A549 (cell line): ENCODE results near the gene ATL1. TPM values are rescaled to one million over a fixed set of nuclear protein-coding genes. Genes with fewer than 3 reads are reported as not detected.
"Not testable (repeated sequence)": the region's sequence is repeated elsewhere in the genome, so short reads cannot be mapped to it uniquely, and the experiment has no call there.

Source experiments
- ATAC-seq, 2 experiments: fragments of 200-7000 bp in 1 of 2; fragments of >200 bp in 1 of 2; cut with Nextera tagmentation in 1 of 2; cut with Tn5 transposase in 1 of 2; 3 replicates each; pipeline versions ENCODE4 v1.8.0 to v1.9.1; 2018 to 2020; ENCODE audit warnings: mild to moderate bottlenecking in 1 of 2, moderate library complexity in 1 of 2
- CTCF ChIA-PET: fragments of 300-600 bp; sonication (Branson Sonifier 250); formaldehyde crosslinking; extraction: SDS; loops from one replicate; lab custom pipeline; 2021; ENCODE audit warnings: antibody characterized with exemption, inconsistent platforms; lab: Yijun Ruan, JAX
- POLR2A ChIA-PET: fragments of 350-600 bp; formaldehyde crosslinking; extraction: SDS; loops from one replicate; lab custom pipeline; 2021; ENCODE audit warnings: antibody characterized with exemption, inconsistent platforms; lab: Yijun Ruan, JAX
- DNase-seq, 2 experiments: peaks; one replicate each; pipeline versions ENCODE4 v3.0.0 to v3.0.0-alpha.2; 2011 to 2016; ENCODE audit warnings: low read depth in 1 of 2, low spot score in 1 of 2
- FAIRE-seq: peaks from 2 replicates; lab custom pipeline; 2011; peaks lifted over from hg19 to GRCh38; lab: Jason Lieb, UNC
- H3K27ac ChIP-seq, 2 experiments: fragments of >200 bp; sonication (Bioruptor Twin); formaldehyde crosslinking; 3 replicates each; pipeline ENCODE4 v1.5.1; 2016 to 2017
- H3K4me1 ChIP-seq: fragments of >200 bp; sonication (Bioruptor Twin); formaldehyde crosslinking; 3 replicates; pipeline ENCODE4 v1.6.1; 2016
- H3K4me2 ChIP-seq: fragments of >200 bp; sonication (Bioruptor Twin); formaldehyde crosslinking; 3 replicates; pipeline ENCODE4 v1.6.1; 2016
- H3K4me3 ChIP-seq: fragments of >200 bp; sonication (Bioruptor Twin); formaldehyde crosslinking; 3 replicates; pipeline ENCODE4 v1.5.1; 2016
- H3K9me3 ChIP-seq: fragments of >200 bp; sonication (Bioruptor Twin); formaldehyde crosslinking; 3 replicates; pipeline ENCODE4 v1.6.1; 2016
- ATOH8 ChIP-seq: fragments of 250-450 bp; sonication (Bioruptor Pico); IDR thresholded peaks from 2 replicates; pipeline ENCODE4 v1.5.0; 2020; ENCODE audit warnings: low read depth, mild to moderate bottlenecking, moderate library complexity
- CEBPB ChIP-seq, 2 experiments: fragments of >200 bp in 1 of 2; sonication (Bioruptor Twin) in 1 of 2; formaldehyde crosslinking in 1 of 2; IDR thresholded peaks; 2 replicates each; pipeline ENCODE4 v1.6.1; 2012 to 2016
- CHD2 ChIP-seq: fragments of 150-350 bp; IDR thresholded peaks from 2 replicates; pipeline ENCODE4 v1.6.1; 2014; ENCODE audit warnings: low read length; ENCODE audit not compliant: partially characterized antibody
- CHD4 ChIP-seq: fragments of 200-600 bp; sonication (generic); IDR thresholded peaks from 2 replicates; pipeline ENCODE4 v1.6.1; 2016; ENCODE audit warnings: antibody characterized with exemption, mild to moderate bottlenecking, borderline replicate concordance
- EHMT2 ChIP-seq: fragments of 200-600 bp; sonication (generic); IDR thresholded peaks from 2 replicates; pipeline ENCODE4 v1.6.1; 2016; ENCODE audit warnings: antibody characterized with exemption, low read depth, mild to moderate bottlenecking, moderate library complexity
- HMGXB4 ChIP-seq: fragments of 250-450 bp; sonication (Bioruptor Pico); IDR thresholded peaks from 2 replicates; pipeline ENCODE4 v1.5.0; 2021; ENCODE audit warnings: mild to moderate bottlenecking, moderate library complexity, borderline replicate concordance
- HOXB5 ChIP-seq: fragments of 250-450 bp; sonication (Bioruptor Pico); IDR thresholded peaks from 2 replicates; pipeline ENCODE4 v1.5.0; 2020; ENCODE audit warnings: mild to moderate bottlenecking, moderate library complexity
- JUN ChIP-seq, 2 experiments: fragments of >200 bp; sonication (Bioruptor Twin); formaldehyde crosslinking; IDR thresholded peaks; 2 replicates in 1 of 2; 3 replicates in 1 of 2; pipeline ENCODE4 v1.6.1; 2016 to 2017
- KDM1A ChIP-seq: fragments of 200-600 bp; sonication (generic); IDR thresholded peaks from 2 replicates; pipeline ENCODE4 v1.6.1; 2016; ENCODE audit warnings: low read depth, mild to moderate bottlenecking
- MAFK ChIP-seq: fragments of 450-650 bp; IDR thresholded peaks from 2 replicates; pipeline ENCODE4 v1.6.1; 2014; ENCODE audit not compliant: partially characterized antibody
- NFE2L2 ChIP-seq: fragments of 150-350 bp; conservative IDR thresholded peaks from 2 replicates; pipeline ENCODE4 v1.6.1; 2014; ENCODE audit warnings: low read length
- RARB ChIP-seq: fragments of 250-450 bp; sonication (Bioruptor Pico); IDR thresholded peaks from 2 replicates; pipeline ENCODE4 v1.8.0; 2021; ENCODE audit warnings: mild to moderate bottlenecking, moderate library complexity
- RCOR1 ChIP-seq: fragments of 150-350 bp; IDR thresholded peaks from 2 replicates; pipeline ENCODE4 v1.6.1; 2014; ENCODE audit warnings: antibody characterized with exemption, low read length, low read depth
- RNF2 ChIP-seq: fragments of 200-600 bp; sonication (generic); IDR thresholded peaks from 2 replicates; pipeline ENCODE4 v1.6.1; 2016; ENCODE audit warnings: low read depth, mild to moderate bottlenecking, antibody characterized with exemption, moderate library complexity, borderline replicate concordance
- SREBF2 ChIP-seq: fragments of 450-650 bp; IDR thresholded peaks from 2 replicates; pipeline ENCODE4 v1.6.1; 2014; ENCODE audit warnings: mild to moderate bottlenecking, moderate library complexity
- TFCP2L1 ChIP-seq: fragments of 250-450 bp; sonication (Bioruptor Pico); IDR thresholded peaks from 2 replicates; pipeline ENCODE4 v1.5.0; 2021; ENCODE audit warnings: mild to moderate bottlenecking
- WGBS: methylation state at CpG from one replicate; pipeline ENCODE4 v1.1.6; 2017; ENCODE audit errors: missing lambda C conversion rate; 5-methylcytosine and 5-hydroxymethylcytosine counted together
- polyA plus RNA-seq, 4 experiments: library from polyadenylated mRNA; depleted of rRNA in 3 of 4; stranded (reverse); fragments of >200 nt; fragmentation: RNase III in 1 of 4; extraction: RNeasy Plus Mini Kit Qiagen cat#74134 plus additional on column Dnase treatment in 1 of 4; gene quantifications; 2 replicates in 3 of 4; 3 replicates in 1 of 4; pipeline ENCODE4 v1.2.3, GENCODE V29; 2011 to 2017
- TF ChIP-seq, protein P1 (sequence below): fragments of 450-650 bp; IDR thresholded peaks from 2 replicates; pipeline ENCODE4 v1.6.1; 2014; ENCODE audit warnings: antibody characterized with exemption

Gene ATL1
- polyA plus RNA-seq, 2 of the 4 experiments (the other 2 are of a cell fraction) = 4.7 to 5.1 TPM

DNA sequence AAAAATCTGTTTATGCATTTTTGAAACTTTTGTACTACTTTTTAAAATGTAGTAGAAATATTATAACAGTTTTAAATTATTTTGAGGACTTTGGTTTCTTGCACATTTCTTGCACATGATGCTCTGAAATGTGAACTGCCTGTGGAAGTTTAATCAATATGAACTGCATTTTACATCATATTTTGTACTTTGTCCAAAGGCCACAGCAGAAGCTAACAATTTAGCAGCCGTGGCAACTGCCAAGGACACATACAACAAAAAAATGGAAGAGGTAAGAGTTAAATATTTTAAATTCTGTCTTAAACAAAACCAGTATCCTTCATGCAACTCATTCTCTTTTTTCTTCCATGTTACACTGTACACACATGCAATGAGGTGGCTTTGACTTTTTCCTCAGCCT, 63.0 kb downstream of the ATL1 start (continued):
- TF ChIP-seq ATOH8 (CRISPR knock-in tag) = no peak
- TF ChIP-seq RARB (CRISPR knock-in tag) = no peak
- TF ChIP-seq EHMT2 = no peak
- no peak for TF ChIP-seq RCOR1

DNA sequence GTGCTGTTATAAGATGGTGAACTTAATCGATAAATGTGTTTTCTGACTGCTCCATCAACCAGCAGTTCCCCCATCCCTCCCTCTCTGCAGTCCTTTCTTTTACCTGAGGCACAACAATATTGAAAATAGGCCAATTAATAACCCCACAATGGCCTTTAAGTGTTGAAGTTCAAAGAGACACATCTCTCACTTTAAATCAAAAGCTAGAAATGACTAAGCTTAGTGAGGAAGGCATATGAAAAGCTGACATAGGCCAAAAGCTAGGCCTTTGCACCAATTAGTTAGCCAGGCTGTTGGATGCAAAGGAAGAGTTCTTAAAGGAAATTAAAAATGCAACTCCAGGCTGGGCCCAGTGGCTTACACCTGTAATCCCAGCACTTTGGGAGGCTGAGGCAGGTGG, 64.5 kb downstream of the ATL1 start:
- ChIA-PET CTCF (no interaction called here), POLR2A (no interaction called here)
- FAIRE-seq (no peak), DNase-seq (no peak), ATAC-seq (no peak)
- H3K4me2 ChIP-seq = no peak overlapping the region
- WGBS = 78% methylated on average over 1 of the region's 1 CpG
- H3K4me3 ChIP-seq = no peak overlapping the region
- no peak overlapping the region for H3K27ac ChIP-seq
- no peaks in the 10 kb centered on the region for H3K4me1 ChIP-seq
- H3K9me3 ChIP-seq = no peaks in the 10 kb centered on the region
- no peak for TF ChIP-seq RNF2
- TF ChIP-seq NFE2L2 = no peak
- no peak for TF ChIP-seq HOXB5 (CRISPR knock-in tag)
- TF ChIP-seq, protein P1, sequence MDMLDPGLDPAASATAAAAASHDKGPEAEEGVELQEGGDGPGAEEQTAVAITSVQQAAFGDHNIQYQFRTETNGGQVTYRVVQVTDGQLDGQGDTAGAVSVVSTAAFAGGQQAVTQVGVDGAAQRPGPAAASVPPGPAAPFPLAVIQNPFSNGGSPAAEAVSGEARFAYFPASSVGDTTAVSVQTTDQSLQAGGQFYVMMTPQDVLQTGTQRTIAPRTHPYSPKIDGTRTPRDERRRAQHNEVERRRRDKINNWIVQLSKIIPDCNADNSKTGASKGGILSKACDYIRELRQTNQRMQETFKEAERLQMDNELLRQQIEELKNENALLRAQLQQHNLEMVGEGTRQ = no peak
- no peak for TF ChIP-seq KDM1A
- TF ChIP-seq CHD2 = no peak
- TF ChIP-seq CEBPB (IDR thresholded peaks at IDR 0.05) = no peak
- no peak for TF ChIP-seq JUN (IDR thresholded peaks at IDR 0.05)
- no peak for TF ChIP-seq MAFK
- TF ChIP-seq SREBF2 = no peak
- no peak for TF ChIP-seq CHD4
- TF ChIP-seq HMGXB4 (CRISPR knock-in tag) = no peak

- TF ChIP-seq MAFK = peak; percentile 70
- not testable (repeated sequence) for ATAC-seq, H3K27ac ChIP-seq, FAIRE-seq, H3K4me3 ChIP-seq, H3K4me2 ChIP-seq, DNase-seq, H3K9me3 ChIP-seq, H3K4me1 ChIP-seq
- 92% methylated on average over 4 of the region's 4 CpGs for WGBS
- ChIA-PET POLR2A (interaction anchor here (0.6 kb wide), 1 partner anchor 58 kb away, joined by 6 read pairs; no protein-coding TSS in a partner anchor), CTCF (interaction anchor here (1.5 kb wide), 1 partner anchor 24 kb away, joined by 5 read pairs; no protein-coding TSS in a partner anchor)
These were observed 65.0 kb downstream of the ATL1 start for GRCh38 chr14:50624947-50625346.

- ATAC-seq (no peak), FAIRE-seq (no peak), DNase-seq (no peak)
- Histone ChIP-seq H3K4me1 (no peaks in the 10 kb centered on the region), H3K27ac (no peak overlapping the region), H3K4me2 (no peak overlapping the region), H3K9me3 (no peaks in the 10 kb centered on the region), H3K4me3 (no peak overlapping the region)
- no peak for TF ChIP-seq TFCP2L1 (CRISPR knock-in tag)
- 92% methylated on average over 4 of the region's 4 CpGs for WGBS
- POLR2A ChIA-PET = no interaction called here
- CTCF ChIA-PET = interaction anchor here (1.3 to 5.0 kb wide), 3 partner anchors 10 to 142 kb away, joined by 5 to 35 read pairs (median 6); no protein-coding TSS in a partner anchor
These were observed 71.5 kb downstream of the ATL1 start for GRCh38 chr14:50631408-50631821.
